Natural killer cell (primary cell): ENCODE measurements around the gene SAMD5. TPM values are rescaled to one million over a fixed set of nuclear protein-coding genes. Genes with fewer than 3 reads are reported as not detected.

ENCODE experiments used
- ATAC-seq, 3 donors: fragments of 150-1000 bp in 2 of 3; fragments of 200-7000 bp in 1 of 3; cut with Tn5 transposase; 1 replicate in 1 of 3; 2 replicates in 2 of 3; pipeline ENCODE4 v1.10.0; 2021; ENCODE audit warnings: mild to moderate bottlenecking in 2 of 3, moderate library complexity in 2 of 3
- DNase-seq, 2 donors: peaks; one replicate each; pipeline versions ENCODE4 v3.0.0 to v3.0.0-alpha.2; 2013 to 2021; ENCODE audit warnings: mixed read lengths in 1 of 2
- H3K27ac ChIP-seq: one replicate; pipeline ENCODE4 v1.5.1; 2013; ENCODE audit warnings: mild to moderate bottlenecking, low read length
- H3K27me3 ChIP-seq: one replicate; pipeline ENCODE4 v1.6.1; 2013; ENCODE audit warnings: low read length; ENCODE audit not compliant: control insufficient read depth, insufficient read depth
- H3K36me3 ChIP-seq: one replicate; pipeline ENCODE4 v1.6.1; 2013; ENCODE audit warnings: low read length; ENCODE audit not compliant: control insufficient read depth, insufficient read depth
- H3K4me1 ChIP-seq: one replicate; pipeline ENCODE4 v1.6.1; 2013; ENCODE audit warnings: low read length; ENCODE audit not compliant: control insufficient read depth, insufficient read depth
- H3K4me3 ChIP-seq: one replicate; pipeline ENCODE4 v1.5.1; 2013; ENCODE audit warnings: low read length
- H3K9me3 ChIP-seq: one replicate; pipeline ENCODE4 v1.6.1; 2013; ENCODE audit warnings: low read length; ENCODE audit not compliant: control insufficient read depth, insufficient read depth
- H3K27ac Mint-ChIP-seq, 2 donors: one replicate each; pipeline ENCODE4 v1.8.0; 2022; ENCODE audit warnings: mild to moderate bottlenecking in 2 of 2, mixed read lengths in 2 of 2, moderate library complexity in 1 of 2
- H3K27me3 Mint-ChIP-seq, 2 donors: one replicate each; pipeline ENCODE4 v1.8.0; 2022; ENCODE audit warnings: low read depth in 2 of 2, mixed read lengths in 2 of 2
- H3K36me3 Mint-ChIP-seq: one replicate; pipeline ENCODE4 v1.8.0; 2022; ENCODE audit warnings: mixed read lengths
- H3K4me1 Mint-ChIP-seq, 2 donors: one replicate each; pipeline ENCODE4 v1.8.0; 2022; ENCODE audit warnings: mixed read lengths in 2 of 2
- H3K4me3 Mint-ChIP-seq: one replicate; pipeline ENCODE4 v1.8.0; 2022; ENCODE audit warnings: mild to moderate bottlenecking, moderate library complexity, mixed read lengths
- H3K9me3 Mint-ChIP-seq, 2 donors: one replicate each; pipeline ENCODE4 v1.8.0; 2022; ENCODE audit warnings: mixed read lengths in 2 of 2
- WGBS: methylation state at CpG from one replicate; pipeline ENCODE4 v1.1.7; 2013; ENCODE audit warnings: missing lambda C conversion rate; ENCODE audit not compliant: insufficient coverage; 5-methylcytosine and 5-hydroxymethylcytosine counted together
- intact Hi-C: fragments of 100-400 bp; cut with micrococcal nuclease; formaldehyde crosslinking; loops from one replicate; pipeline ENCODE4 v1.14.2; 2022
- total RNA-seq, 4 donors: library from RNA; stranded (reverse); fragments of 120-200 nt in 1 of 4; gene quantifications; one replicate each; pipeline versions ENCODE4 v1.2.3 to v1.2.4, GENCODE V29; 2013 to 2022
- TF ChIP-seq, protein P1 (sequence below): fragments of 200-600 bp; IDR thresholded peaks from one replicate; pipeline ENCODE4 v1.8.0; 2022; ENCODE audit warnings: antibody characterized with exemption

SAMD5 gene
- total RNA-seq, 3 donors from 2014 or later (not counting 1 experiment from before 2014, with no cell fraction given): not detected

- no peak overlapping the region for H3K27ac ChIP-seq
- no peaks in the 10 kb centered on the region for H3K36me3 ChIP-seq
- no peak overlapping the region for H3K4me3 Mint-ChIP-seq
- ATAC-seq (no peak), DNase-seq (no peak)
- H3K9me3 ChIP-seq: no peaks in the 10 kb centered on the region
- no peaks in the 10 kb centered on the region for H3K4me1 Mint-ChIP-seq
- no peaks in the 10 kb centered on the region for H3K4me1 ChIP-seq
- no peak overlapping the region for H3K4me3 ChIP-seq
- no peaks in the 10 kb centered on the region for H3K27me3 ChIP-seq
- H3K27ac Mint-ChIP-seq: no peak overlapping the region
- TF ChIP-seq, protein P1, sequence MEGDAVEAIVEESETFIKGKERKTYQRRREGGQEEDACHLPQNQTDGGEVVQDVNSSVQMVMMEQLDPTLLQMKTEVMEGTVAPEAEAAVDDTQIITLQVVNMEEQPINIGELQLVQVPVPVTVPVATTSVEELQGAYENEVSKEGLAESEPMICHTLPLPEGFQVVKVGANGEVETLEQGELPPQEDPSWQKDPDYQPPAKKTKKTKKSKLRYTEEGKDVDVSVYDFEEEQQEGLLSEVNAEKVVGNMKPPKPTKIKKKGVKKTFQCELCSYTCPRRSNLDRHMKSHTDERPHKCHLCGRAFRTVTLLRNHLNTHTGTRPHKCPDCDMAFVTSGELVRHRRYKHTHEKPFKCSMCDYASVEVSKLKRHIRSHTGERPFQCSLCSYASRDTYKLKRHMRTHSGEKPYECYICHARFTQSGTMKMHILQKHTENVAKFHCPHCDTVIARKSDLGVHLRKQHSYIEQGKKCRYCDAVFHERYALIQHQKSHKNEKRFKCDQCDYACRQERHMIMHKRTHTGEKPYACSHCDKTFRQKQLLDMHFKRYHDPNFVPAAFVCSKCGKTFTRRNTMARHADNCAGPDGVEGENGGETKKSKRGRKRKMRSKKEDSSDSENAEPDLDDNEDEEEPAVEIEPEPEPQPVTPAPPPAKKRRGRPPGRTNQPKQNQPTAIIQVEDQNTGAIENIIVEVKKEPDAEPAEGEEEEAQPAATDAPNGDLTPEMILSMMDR: no peak
- peaks cover 0 to 2% of the 10 kb centered on the region in 2 donors for H3K9me3 Mint-ChIP-seq
- H3K27me3 Mint-ChIP-seq: no peaks in the 10 kb centered on the region
- H3K36me3 Mint-ChIP-seq: no peaks in the 10 kb centered on the region
- intact Hi-C loops: no loop called here
Measured at GRCh38 chr6:147486683-147487082, 21.8 kb upstream of the SAMD5 start.

DNA sequence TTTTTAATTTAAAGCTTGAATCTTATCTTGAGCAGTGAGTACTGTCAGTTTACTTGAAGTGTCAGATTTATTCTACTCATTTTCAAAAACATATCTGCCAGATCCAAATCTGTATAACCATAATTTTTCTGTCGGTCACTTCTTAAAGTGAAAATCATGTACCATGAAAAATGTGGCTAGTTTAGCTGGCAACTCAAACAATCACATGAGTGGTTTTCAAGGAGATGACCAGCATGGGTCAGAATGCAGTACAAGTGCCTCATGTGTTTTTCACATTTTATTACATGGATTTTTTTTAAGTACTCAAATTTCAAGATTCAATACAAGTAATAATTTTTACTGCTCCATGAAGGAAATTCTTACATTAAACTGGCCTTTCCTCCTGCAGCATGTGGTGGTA lies 11.0 kb upstream of the SAMD5 start:
- Histone ChIP-seq H3K27ac (no peak overlapping the region), H3K36me3 (no peaks in the 10 kb centered on the region), H3K4me1 (no peaks in the 10 kb centered on the region), H3K4me3 (no peak overlapping the region), H3K27me3 (peaks cover 3% of the 10 kb centered on the region), H3K9me3 (peaks cover 4% of the 10 kb centered on the region)
- Mint-ChIP-seq H3K4me1 (no peaks in the 10 kb centered on the region), H3K27me3 (peaks cover 0 to 17% of the 10 kb centered on the region in 2 donors), H3K27ac (no peak overlapping the region), H3K36me3 (no peaks in the 10 kb centered on the region), H3K4me3 (no peak overlapping the region), H3K9me3 (peaks cover 3 to 10% of the 10 kb centered on the region in 2 donors)
- intact Hi-C loops: no loop called here
- TF ChIP-seq, protein P1: no peak
- WGBS: 89% methylated on average over 1 of the region's 1 CpG
- ATAC-seq (no peak), DNase-seq (no peak)

- WGBS: 89% methylated on average over 3 of the region's 3 CpGs
- Histone ChIP-seq H3K4me1 (peaks cover 4% of the 10 kb centered on the region), H3K4me3 (no peak overlapping the region), H3K9me3 (no peaks in the 10 kb centered on the region), H3K36me3 (no peaks in the 10 kb centered on the region), H3K27me3 (peaks cover 9% of the 10 kb centered on the region), H3K27ac (no peak overlapping the region)
- intact Hi-C loops: no loop called here
- Mint-ChIP-seq H3K27me3 (peaks cover 23 to 41% of the 10 kb centered on the region in 2 donors), H3K27ac (no peak overlapping the region), H3K9me3 (peaks cover 0 to 6% of the 10 kb centered on the region in 2 donors), H3K4me1 (no peaks in the 10 kb centered on the region), H3K36me3 (no peaks in the 10 kb centered on the region), H3K4me3 (no peak overlapping the region)
- no peak for ATAC-seq
- DNase-seq: no peak
- TF ChIP-seq, protein P1: no peak
Measured at GRCh38 chr6:147503587-147503986, 4.9 kb upstream of the SAMD5 start.

- H3K36me3 Mint-ChIP-seq: peaks cover 5% of the 10 kb centered on the region
- no peak overlapping the region for H3K27ac Mint-ChIP-seq
- WGBS: 87% methylated on average over 2 of the region's 2 CpGs
- ATAC-seq (no peak), DNase-seq (no peak)
- no peak overlapping the region for H3K4me3 Mint-ChIP-seq
- intact Hi-C loops: no loop called here
- H3K4me1 Mint-ChIP-seq: peaks cover 0 to 4% of the 10 kb centered on the region in 2 donors
- H3K4me1 ChIP-seq: peaks cover 4% of the 10 kb centered on the region
- H3K36me3 ChIP-seq: no peaks in the 10 kb centered on the region
- TF ChIP-seq, protein P1: no peak
- peaks cover 30 to 46% of the 10 kb centered on the region in 2 donors for H3K27me3 Mint-ChIP-seq
- peaks cover 8% of the 10 kb centered on the region for H3K27me3 ChIP-seq
- H3K9me3 ChIP-seq: no peaks in the 10 kb centered on the region
- no peak overlapping the region for H3K27ac ChIP-seq
- peaks cover 0 to 1% of the 10 kb centered on the region in 2 donors for H3K9me3 Mint-ChIP-seq
- H3K4me3 ChIP-seq: no peak overlapping the region
Measured at GRCh38 chr6:147504848-147505247, 3.6 kb upstream of the SAMD5 start.
